Stimulated activated CD4-positive, alpha-beta T cell treated with anti-CD3 and anti-CD28 coated beads, Interleukin-1b, Interleukin-23, amount 100 ng/mL, for 4 hours (primary cell): ENCODE data around the gene CAMK2A.

Experiments
- DNase-seq, 2 donors: peaks; one replicate each; pipeline ENCODE4 v3.0.0-alpha.2; 2020; ENCODE audit warnings: low read depth in 2 of 2

CAMK2A gene

DNA sequence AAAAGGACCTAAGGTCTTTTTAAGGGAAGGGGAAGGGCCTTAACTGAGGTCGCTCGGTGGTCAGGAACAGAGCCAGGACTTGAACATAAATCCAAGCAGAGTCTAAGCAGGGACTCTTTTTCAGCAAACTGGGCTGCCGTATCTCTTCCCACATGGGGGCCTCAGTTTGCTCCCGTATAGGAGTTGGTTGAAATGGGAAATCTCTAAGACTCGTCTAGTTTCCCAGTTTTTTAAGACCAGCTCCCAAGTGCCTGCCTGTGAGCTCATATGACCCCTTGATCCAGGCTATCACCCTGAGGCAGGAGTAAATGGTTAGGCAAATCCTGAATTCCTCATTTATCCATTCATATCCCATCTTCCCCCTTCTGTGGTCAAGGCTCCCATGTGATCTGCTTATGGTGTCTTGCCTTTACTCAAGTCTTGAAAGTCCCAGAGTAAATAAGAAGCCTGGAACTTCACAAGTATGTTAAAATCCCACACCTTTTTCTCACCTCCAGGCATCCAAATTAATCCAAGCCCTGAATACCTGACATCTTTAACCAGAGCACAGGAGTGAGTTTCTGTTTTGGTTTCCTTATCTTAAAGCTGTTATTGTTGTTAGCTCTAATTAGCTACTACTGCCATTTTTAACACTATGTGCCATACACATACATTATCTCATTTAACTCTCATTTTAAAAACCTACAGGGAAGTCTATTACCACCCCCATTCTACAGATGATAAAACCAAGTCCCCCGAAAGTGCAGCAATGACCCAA lies 10.2 kb upstream of the CAMK2A start:
- no peak for DNase-seq

DNA sequence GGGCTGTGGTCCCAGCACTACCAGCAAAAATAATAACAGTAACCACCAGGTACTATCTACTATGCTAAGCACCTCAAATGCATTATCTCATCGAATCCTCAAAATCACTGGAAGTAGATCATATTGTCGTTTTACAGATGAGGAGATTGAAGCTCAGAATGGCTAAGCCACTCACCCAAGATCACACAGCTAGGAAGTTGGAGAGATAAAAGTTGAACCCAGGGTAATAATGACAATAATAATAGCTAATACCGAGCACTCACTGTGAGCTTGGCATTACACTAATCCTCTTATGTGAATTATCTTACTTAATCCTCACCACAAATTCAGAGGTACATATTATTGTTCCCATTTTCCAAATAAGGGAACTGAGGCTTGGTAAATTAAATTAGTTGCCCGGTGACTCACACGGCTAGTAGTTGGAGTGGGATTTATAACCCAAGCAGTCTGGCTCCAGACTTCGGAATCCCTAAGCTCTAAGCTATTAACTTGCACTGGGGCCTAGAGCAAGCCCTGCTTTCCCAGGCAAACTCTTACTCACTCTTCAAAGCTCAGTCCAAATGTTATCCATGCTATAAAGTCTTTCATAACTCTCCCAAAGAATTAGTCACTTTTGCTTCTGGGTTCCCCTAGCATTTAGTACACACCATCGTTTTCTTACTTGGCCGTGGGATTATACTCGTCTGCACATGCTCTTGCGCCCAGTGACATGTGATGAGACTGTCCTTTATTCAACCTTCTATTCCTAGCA lies 9.3 kb upstream of the CAMK2A start:
- no peak for DNase-seq

DNA sequence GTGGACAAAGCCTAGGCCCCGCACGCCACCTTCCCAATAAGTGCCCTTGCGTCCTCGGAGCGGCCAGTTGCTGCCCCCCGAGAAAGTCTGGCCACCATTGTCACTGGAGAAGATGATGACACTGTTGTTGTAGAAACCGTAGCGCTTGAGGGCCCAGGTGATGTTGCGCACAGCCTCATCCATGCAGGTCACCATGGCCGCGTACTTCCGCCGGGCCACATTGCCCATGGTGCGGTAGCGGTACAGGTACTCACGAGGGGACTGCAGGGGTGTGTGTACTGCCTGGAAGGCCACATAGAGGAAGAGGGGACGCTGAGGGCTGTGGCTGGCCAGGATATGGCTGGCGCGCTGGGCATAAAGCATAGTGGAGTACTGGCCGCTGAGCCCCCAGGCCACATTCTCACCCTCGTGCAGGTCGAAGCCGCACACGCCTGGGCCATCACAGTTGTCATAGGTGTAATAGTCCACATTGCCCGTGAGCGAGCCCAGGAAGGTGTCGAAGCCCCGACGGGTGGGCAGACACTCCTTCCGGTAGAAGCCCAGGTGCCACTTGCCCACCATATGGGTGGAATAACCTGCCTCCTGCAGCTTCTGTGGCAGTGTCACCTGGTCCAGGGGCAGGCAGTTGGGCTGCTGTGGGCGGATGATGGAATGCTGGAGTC lies 8.5 kb upstream of the CAMK2A start:
- DNase-seq, result no peak

DNA sequence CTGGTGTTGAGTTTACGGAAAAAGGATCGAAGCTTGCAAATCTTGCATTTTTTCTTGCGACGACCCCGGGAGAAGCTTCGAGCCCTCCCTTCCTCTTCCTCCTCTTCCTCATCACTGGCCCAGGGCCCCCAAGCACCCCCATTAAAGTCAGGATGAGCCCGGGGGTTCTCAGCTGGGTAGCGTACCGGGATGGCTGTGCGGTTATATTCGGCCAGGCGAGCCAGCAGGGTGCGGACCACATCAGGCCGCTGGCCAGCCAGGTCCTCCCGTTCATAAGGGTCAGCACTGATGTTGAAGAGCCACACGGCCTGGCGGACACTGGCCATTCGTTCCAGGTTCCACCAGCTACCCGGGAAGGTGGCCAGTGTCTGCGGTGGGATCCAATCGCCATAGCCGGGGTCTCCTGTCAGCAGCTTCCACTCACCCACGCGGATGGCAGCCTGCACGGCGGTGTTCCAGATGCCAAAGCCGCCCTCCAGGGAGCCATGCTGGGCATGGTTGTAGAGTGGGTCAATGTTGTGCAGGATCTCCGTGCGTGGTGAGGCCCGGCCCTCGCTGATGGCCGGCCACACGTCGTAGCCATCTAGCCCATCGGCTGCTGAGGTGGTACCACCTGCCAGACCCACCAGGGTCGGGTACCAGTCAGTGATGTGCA lies 7.8 kb upstream of the CAMK2A start:
- no peak for DNase-seq

DNA sequence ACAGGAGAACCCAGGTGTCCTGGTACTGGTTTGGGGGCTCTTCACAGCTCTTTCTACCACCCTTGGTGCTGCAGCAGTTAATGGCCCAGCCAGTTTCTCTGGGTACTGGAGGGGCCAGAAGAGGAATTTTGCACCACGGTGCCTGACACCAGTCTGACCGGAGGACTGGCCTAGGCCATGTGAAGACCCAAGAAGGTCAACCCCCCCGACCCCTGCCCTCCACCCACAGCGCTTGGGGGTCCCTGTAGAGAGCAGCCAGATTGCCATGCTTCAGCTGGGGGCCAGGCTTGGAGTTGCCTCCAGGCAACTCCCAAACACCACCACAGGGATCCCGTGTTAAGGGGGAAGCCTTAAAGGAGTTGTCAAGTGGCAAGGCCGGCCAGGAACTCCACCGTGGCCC lies 6.9 kb upstream of the CAMK2A start:
- DNase-seq, result no peak

DNA sequence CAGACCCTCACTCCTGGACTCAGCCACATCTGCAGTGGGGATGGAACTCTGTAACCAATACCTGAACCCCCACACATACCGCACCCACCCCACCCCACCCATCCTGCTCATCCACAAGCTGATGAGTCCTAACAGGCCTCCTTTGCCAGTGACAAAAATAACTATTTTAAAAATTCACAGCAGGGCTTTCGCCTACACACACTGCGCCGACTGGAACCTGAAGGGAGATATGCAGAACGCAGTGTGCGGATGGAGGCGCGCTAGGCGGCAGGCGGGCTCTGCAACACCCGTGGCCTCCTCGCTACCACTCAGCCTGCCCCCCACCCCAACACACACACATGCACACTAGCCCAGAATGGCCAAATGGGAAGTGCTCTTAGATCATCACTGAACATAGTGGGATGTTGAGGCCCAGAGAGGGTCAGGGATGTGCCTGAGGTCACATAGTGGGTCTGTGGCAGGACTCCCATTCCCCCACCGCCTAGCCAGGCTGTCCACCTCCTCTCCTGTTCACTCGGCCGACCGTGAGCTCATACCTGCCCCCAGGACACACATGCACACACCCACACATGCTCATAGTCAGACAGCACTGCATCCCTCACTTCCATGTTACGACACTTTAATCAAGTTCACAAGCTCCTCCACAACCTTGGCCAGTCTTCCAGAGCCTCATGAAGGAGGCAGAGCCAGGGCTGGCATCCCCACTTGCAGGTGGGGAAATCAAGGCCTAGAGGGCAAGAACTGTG lies 6.3 kb upstream of the CAMK2A start:
- no peak for DNase-seq

DNA sequence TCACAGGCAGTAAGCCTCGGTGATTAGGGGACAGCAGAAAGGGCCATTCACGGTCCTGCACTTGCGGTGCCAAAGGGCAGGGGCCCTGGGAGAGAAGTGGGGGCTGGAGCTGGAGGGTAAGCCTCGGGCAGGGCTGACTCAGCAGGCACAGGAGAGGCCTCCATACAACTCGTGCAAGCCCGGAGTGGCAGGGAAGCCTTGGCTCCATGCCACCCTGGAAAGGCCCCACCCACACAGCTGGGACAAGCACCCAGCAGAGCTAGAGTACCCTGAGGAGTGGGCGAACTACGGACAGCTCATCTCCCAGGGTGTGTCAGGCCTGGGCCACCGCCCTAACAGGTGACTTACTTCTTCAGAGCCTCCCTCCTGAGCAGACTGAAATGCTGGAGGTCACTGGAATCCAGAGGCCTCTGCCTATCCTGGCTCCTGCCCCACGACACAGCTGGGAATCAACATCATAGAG lies 5.6 kb upstream of the CAMK2A start:
- DNase-seq, result no peak

DNA sequence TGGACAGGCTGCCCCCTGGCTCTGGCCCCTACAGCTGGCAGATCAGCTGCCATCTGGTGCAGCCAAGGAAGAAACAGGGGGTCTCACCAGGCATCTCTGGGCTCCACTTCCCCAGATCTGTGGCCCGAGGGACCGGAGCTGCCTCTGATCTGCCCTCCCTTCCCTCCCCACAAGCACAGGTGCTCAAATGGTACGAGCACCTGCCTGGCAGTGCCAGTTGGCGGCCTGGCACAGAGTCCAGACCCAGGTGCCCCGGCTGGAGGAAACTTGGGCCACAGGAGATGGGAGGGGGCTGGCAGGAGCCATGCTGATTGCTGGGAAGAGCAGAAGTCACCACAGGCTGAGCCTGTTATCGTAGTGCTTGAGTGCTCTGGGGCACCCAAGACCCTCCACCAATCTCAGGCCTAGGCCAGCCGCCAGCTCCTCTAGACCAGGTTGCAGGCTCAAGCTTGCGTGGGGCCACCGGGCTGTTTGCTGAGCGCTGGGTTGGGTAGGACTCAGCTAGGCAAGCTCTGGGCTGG lies 5.0 kb upstream of the CAMK2A start:
- DNase-seq, result no peak

DNA sequence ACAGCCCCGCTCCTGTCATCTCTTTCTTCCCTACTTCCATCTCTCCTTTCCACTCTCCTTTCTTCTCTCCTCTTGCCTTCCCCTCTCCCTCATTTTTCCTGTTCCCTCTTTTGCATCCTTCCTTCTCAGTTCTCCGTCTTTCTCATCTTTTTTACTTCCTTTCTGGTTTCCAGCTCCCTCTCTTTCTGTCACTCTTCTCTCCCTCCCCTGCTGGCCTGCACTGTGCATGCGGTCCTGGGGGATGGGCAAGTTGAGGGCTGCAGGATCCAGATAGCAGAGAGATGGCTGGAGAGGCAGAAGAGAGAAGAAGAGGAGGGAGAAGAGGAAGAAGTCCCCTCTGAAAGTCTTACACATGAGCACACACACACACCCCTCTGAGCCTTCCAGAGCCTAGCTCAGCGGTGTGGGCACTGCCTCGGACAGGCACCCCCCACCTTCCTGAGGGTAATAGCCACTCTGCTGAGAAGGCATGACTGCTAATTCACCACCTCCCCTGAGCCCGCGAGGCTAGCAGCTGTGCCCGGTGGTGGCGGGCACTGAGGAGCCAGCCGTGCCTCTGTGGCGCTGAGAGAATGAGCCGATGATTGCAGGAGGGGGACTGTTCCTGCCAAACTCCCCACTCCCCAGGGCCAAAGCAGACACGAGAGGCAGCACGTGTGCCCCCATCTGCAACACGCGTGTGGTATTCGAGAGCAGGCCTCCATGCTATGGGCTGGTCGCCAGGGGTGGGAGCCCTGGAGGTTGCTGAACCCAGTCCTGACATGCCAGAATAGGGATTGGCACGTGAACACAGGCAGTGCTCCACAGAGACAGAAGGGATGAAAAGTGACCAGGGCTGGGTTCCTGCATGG lies 3.7 kb upstream of the CAMK2A start:
- no peak for DNase-seq

DNA sequence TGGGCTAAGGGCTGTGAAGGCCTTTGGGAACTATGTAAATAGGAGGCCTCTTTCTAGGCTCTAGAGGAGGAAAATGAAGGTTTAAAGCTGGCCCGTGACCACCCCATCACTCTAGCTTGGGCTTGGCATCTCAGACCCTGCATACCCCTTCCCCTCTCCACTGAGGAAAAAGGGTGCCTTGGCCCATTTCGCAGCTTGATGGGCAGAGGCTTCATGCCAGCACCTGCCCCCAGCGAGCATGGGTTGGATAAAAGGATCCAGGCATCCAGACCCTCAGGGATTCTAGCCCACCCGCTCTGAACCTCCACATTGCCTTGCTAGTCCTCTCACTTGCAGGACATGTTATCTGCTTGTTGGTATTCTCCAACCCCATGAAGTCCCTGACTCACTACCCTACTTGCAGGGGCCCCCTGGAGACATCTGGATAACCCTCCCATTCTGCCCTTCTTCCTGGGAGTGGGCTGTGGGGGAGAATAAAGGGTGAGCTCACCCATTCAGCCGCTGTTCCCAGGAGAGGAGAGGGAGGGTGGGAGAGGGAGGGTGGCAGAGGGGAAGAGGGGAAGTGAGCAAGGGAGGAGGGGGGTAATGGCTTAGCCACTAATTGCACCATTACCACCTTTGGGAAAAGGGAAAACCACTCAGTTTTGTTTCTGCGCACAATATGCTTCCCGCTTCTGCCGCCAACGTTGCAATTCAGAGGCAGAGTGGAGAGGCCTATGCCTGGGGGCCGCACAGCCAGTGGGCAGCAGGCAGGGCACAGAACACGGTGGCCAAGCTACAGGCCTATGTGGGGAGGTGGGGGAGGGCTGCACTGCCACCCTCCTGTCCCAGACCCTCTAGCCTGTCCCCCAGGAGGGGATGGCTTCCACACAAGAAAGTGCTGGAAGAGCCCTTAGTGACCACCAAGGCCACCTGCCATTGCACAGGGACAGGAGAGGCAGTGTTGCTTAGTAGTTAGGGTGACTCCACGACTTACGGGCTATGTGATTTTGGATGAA lies 2.1 kb upstream of the CAMK2A start:
- no peak for DNase-seq

DNA sequence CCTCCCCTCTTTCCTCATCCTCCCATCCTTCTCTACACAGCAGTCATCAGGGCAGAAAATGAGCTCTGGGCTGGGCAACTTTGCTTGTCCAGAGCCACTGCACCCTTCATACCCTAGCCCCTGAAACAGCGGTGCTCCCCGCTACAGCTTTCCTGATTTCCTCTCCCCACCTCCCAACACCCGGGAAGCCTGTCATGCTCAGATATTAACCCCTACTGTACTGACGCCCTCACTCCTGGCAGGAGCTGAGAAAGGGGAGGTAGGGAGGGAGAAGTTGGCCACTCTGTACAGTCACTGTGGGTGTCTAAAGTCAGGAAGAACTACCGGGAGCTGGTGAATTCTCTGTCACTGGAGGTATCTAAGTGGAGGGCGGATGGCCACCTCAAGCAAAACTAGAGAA lies 782 bp downstream of the CAMK2A start:
- DNase-seq, result no peak

DNA sequence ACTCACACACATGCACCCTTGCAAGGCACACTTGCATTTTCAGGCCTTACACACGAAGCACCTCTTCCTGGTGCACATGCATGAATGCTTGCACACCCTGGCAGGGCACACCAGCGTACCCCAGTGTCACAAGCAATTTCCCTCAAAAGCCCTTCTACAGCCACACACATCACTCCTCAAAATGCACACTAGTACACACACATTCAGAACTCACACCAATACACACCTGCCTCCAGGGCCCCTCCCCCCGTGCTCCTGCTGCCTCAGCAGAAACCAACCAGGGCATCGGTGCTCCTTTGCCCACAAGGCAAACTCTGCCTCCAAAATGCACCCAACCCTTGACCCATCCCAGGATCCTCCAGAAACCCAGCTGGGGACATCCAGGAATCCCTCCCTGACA lies 1.2 kb downstream of the CAMK2A start:
- DNase-seq, result no peak

DNA sequence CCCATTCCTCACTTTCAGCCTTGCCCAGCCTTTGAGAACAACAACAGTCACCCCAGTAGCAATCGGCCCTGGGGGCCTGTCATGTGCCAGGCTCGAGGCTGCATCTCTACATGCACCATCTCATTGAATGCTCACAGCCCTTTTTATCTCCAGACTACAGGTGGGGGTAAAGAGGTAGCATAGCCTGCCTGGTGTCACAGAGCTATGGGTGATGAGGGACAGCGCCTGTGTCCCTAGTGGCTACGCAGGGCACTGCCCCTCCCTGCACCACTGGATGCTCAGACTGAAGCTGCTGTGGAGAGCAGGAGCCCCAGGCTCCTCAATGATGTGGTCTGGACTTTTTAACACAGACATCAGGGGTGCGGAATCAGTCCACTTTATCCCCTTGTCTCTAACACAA lies 2.8 kb downstream of the CAMK2A start:
- no peak for DNase-seq

DNA sequence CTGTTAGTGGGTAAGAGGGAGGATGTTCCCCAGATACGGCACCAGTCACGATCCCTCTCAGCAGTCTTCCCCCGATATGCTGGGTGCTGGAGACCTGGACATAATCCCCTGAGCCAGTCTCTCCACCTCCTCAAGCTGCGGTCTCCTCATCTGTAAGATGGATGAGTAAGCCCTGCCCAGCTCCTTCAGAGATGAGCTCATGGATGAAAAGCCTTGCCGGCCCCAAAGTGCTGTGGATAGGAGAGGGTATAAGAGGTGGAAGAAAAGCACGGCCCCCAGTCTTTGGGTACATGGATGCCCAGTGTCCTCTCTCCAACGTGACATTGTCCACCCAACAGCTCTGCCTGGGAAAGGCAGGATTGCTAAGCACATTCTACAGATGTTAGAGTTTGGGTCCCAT lies 4.5 kb downstream of the CAMK2A start:
- DNase-seq, result no peak

DNA sequence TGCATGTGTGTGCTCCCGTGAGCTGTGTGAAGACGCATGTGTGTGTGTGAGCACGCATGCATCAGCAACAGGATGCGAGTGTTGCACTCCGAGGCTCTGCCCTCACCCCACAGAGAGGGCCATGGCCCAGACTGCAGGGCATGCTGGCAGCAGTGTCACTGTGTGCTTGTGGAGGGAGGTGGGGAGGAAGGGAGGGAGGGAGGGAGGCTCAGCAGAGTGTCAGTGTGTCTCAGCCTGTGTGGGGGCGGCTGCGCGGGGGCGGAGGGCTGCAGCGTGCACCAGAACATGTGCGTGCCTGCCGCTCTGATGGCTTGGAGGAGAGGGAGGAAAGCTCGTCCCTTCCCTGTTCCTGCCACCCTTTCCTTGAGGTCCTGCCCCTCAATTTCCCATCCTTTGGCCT lies 5.3 kb downstream of the CAMK2A start:
- DNase-seq, result peak in 1 of 2 donors; percentile 4

DNA sequence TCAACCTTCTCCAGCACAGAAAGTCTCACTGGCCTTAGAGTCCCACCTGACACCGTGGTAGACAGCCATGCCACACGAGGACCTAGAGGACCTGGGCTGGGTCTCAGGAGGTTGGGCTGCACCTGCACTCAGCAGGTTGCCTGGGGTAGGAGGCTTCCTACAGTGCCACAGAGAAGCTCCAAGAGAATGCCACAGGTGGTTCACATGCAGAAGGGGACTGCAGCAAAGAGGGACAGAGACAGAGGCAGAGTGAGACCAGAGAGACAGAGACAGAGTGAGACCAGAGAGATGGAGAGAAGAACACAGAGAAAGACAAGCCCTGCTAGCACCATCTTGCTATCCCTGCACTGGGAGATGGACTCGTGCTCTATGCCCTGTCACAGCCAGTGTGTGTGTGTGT lies 5.7 kb downstream of the CAMK2A start:
- no peak for DNase-seq

DNA sequence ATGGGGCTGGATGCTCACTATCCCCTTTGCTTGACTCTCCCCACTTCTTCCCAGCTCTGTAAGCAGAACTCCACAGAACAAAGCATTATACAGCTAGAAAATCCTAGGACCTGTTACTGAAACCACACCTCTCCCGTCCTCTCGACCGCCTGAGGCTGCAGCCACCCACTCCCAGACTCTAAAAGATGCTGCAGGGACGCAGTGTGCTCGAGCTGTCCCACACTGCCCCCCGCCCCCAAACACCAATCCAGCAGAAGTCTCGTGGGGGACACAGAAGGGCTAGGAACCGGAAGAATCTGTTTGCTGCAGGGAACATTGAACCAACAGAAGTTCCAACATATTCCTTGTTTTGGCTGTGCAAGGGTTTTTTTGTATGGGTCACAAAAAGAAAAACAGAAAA lies 7.6 kb downstream of the CAMK2A start:
- DNase-seq, result no peak

DNA sequence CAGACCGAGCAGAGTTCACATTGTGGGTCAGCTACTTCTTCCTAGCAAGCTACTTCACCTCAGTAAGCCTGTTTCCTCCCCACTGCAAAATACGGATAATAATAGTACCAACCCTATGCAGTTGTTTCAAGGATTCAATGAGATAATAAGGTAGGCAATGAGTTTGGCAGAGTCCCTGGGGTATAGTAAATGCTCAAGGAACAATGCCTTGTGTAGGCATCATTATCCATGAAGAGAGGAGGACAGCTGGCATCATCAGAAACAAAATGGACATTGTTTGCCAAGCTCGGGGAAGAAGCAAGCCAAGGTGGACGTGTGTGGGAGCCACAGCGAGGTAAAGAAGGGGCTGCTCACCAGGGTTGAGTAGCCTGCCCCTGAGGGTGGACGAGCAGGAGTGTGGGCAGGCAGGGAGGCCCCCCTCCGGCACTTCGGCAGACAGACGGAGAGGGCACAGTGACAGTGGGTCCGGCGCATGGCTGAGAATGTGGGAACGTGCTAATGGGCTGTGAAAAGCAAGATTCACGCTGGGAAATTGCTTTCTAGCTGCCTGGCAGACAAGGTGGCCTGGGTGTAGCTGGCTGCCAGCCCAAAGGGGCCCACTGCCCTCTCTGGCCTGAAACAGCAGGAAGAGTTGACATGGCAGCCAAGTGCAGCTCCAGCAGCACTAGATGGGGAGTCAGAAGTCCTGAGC lies 10.1 kb downstream of the CAMK2A start:
- DNase-seq, result no peak

DNA sequence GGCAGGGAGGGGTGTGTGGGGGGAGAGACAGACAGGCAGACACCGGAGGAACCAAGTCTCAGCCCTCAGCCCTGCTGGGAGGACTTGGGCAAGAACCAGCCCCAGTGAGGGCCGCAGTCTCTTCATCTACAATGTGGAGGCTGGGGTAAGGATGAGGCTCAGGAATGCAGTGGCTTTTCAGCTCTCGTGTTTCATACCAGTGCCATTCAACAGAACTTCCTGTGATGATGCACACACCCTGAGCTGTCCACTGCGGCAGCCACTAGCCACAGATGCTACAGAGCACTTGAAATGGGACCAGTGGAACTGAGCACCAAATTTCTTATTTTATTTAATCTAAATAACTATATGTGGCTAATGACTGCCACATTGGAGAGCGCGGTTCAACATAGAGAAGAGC lies 10.7 kb downstream of the CAMK2A start:
- DNase-seq, result no peak
